GM20431 (cell line): Measurements from ENCODE around the gene OR2AT4.
"Not testable (repeated sequence)": the region's sequence is repeated elsewhere in the genome, so short reads cannot be mapped to it uniquely, and the experiment has no call there.

Experiments used
- in situ Hi-C: fragments of 300-500 bp; cut with MseI, MboI; formaldehyde crosslinking; loops from one replicate; pipeline ENCODE4 v1.15.0; 2020; ENCODE audit warnings: low sequenced_read_pairs; ENCODE audit not compliant: unreplicated experiment

OR2AT4 gene

GRCh38 chr11:75072582-75072981 lies 24.1 kb downstream of the OR2AT4 start:
- in situ Hi-C loops = no loop called here

- in situ Hi-C loops = no loop called here
Observed at GRCh38 chr11:75069473-75069872, 27.2 kb downstream of the OR2AT4 start.

DNA sequence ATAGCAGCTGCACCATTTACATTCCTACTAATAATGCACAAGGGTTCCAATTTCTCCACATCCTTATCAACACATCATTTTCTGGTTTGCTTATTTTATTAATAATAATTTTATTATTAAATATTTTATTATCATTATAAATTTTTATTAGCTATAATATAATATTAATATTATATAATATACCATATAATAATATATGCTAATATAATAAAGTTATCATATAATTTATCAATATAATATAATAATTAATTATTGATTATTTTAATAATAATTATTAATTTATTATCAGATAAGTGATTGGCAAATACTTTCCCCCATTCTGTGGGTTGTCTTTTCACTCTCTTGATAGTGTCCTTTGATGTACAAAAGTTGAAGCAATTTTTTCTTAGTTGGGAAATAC lies 27.7 kb downstream of the OR2AT4 start:
- in situ Hi-C loops = no loop called here

GRCh38 chr11:75068559-75068958 lies 28.1 kb downstream of the OR2AT4 start:
- in situ Hi-C loops = no loop called here

DNA sequence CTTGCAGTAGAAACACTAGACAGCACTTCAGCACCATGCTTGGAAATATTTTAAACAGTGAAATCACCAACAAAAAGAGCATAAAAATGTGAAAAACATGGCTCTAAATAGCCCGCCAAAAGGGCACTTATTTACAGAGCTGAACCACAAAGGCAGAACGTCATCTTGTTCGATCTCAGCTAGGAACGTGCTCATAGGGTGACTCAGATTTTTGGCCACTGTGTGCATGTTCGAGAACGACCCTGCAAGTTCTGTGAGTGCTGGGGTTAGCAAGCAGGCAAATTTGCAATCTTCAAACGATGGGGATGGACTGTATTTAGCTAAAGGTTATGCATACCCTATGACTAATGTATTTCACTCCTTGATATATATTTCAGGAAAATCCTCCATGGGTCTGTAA lies 30.6 kb downstream of the OR2AT4 start:
- in situ Hi-C loops = no loop called here

DNA sequence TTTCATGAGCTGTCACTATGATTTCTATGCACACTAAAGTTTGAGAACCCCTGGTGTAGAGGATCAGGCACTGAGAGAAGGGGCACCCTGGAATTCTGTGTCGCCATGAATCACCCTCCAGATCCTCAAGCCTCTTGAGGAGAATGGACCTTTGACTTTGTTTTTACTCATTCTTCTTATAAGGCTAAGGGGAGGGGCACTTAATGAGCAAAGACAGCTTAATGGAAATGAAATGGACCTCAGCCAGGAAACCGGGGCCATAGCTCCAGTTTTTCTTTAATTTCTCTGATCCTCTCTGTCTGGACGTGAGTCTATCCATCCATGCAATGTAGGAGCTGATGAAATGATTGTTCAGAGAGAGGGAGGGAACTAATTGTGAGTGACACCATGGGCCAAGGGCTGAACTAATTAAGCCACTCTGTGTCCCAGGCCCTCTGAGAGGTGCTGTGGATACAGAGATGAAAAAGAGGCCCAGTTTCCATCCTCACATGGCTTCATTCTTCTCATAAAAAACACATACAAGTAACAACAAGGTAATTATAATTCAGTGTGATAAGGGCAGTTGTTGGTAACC lies 32.8 kb downstream of the OR2AT4 start:
- in situ Hi-C loops = no loop called here

- in situ Hi-C loops = no loop called here
Observed at GRCh38 chr11:75059299-75059698, 37.4 kb downstream of the OR2AT4 start.

GRCh38 chr11:75056814-75057213 lies 39.9 kb downstream of the OR2AT4 start:
- in situ Hi-C loops = no loop called here

- in situ Hi-C loops = no loop called here
Observed at GRCh38 chr11:75055511-75055910, 41.2 kb downstream of the OR2AT4 start.

DNA sequence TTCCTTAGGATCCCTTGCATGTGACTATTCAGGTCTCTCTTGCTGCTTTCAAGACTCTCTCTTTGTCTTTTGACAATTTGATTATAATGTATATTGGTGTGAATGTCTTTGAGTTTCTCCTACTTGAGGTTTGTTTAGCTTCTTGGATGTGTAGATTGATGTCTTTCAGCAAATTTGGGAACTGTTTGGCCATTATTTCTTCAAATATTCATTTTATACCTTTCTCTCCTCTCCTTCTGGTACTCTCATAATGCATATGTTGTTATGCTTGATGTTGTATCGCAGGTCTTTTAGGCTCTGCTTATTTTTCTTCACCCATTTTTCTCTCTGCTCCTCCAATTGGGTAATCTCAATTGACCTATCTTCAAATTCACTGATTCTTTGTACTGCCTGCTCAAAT lies 44.2 kb downstream of the OR2AT4 start:
- in situ Hi-C loops = no loop called here

GRCh38 chr11:75051043-75051442 lies 45.6 kb downstream of the OR2AT4 start:
- in situ Hi-C loops = no loop called here

GRCh38 chr11:75050516-75050915 lies 46.2 kb downstream of the OR2AT4 start:
- in situ Hi-C loops = no loop called here

DNA sequence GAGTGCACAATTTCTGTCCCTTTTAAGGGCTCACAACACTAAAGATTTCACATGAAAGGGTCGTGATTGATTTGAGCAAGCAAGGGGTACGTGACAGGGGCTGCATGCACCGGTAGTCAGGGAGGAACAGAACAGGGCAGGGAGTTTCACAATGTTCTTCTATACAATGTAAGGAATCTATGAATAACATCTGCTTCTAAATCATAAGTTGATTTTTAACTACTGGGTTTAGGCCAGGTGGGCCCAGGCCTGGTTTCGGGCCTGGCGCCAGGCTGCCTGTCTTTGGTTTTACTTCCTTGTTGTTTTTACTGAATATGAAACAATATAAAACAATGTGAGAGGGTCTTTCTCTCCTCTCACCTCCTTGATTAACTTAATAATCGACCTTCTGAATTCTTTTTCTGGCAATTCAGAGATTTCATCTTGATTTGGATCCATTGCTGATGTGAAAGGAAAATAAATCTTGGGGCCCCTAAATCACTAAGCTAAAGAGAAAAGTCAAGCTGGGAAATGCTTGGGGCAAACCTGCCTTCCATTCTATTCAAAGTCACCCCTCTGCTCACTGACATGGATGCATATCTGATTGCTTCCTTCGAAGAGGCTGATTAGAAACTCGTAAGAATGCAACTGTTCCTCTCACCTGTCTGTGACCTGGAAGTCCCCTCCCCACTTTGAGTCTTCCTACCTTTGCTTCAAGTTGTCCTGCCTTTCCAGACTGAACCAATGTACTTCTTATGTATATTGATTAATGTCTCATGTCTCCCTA lies 47.0 kb downstream of the OR2AT4 start:
- in situ Hi-C loops = not testable (repeated sequence)

DNA sequence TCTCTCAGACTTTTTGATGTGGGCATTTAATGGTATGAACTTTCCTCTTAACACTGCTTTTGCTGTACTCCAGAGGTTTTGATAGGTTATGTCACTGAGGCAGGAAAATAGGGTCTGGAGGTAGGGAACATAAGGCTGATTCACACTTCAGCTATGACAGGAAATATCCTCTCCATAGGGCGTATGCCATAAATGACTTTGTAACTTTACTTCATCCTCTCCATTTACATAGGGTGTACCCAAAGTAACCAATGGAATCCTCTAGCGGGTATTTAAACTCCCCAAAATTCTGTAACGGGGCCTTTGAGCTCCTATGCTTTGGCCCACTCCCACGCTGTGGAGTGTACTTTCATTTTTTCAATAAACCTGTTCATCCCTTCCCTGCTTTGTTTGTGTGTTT lies 49.5 kb downstream of the OR2AT4 start:
- in situ Hi-C loops = no loop called here

DNA sequence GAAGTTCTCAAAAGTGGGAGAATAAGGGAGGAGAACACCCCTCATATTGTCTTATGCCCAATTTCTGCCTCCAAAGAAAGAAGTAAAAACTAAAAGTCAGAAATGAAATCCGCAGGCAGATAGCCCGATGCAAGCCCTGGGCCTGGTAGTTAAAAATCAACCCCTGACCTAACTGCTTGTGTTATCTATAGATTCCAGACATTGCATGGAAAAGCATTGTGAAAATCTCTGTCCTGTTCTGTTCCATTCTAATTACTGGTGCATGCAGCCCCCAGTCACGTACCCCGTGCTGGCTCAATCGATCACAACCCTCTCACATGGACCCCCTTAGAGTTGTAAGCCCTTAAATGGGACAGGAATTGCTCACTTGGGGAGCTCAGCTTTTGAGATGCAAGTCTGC lies 50.0 kb downstream of the OR2AT4 start:
- in situ Hi-C loops = not testable (repeated sequence)

- in situ Hi-C loops = not testable (repeated sequence)
Observed at GRCh38 chr11:75044381-75045170, 52.1 kb downstream of the OR2AT4 start.

DNA sequence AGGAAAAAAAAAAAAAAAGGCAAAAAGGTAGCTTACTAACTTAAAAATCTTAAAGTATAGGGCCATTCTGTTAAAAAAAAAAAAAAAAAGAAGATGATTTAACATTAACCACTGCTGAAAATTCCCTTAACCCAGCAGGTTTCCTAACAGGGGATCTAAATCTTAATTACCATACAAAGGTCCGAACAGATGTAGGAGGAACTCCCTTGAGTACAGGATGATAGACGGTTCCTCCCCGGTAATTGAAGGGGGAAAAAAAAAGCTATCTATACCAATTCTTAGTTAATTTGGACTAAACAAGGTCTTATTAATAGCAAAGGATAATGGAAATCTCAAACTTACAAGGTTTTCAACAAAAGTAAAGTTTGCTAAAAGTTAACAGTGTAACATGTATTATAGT lies 54.9 kb downstream of the OR2AT4 start:
- in situ Hi-C loops = not testable (repeated sequence)

DNA sequence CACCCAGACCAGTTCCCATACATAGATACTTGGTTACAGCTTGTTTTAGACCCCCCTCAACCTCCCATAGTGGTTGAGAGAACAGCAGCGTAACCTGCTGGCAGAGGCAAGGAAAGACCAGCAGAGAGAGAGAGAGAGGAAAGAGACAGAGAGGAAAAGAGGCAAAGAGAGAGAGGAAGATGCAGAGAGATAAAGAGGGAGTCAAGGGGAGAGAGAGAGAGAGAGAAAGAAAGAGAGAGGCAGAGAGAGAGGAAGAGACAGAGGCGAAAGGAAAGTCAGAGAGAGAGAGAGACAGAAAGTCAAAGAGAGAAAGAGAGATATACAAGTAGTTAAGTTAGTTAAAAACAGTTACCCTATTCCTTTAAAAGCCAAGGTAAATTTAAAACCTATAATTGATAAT lies 55.4 kb downstream of the OR2AT4 start:
- in situ Hi-C loops = no loop called here

GRCh38 chr11:75040167-75040770 lies 56.4 kb downstream of the OR2AT4 start:
- in situ Hi-C loops = no loop called here

GRCh38 chr11:75035911-75036565 lies 60.6 kb downstream of the OR2AT4 start:
- in situ Hi-C loops = no loop called here
